HCT116 (cell line): Measurements from ENCODE around the gene HOXB9. TPM values are rescaled to one million over a fixed set of nuclear protein-coding genes. Genes with fewer than 3 reads are reported as not detected.

Experiments
- ATAC-seq: fragments of 200-7000 bp; cut with Tn5 transposase; 2 replicates; pipeline ENCODE4 v1.9.1; 2020; ENCODE audit warnings: mild to moderate bottlenecking, moderate library complexity
- BruUV-seq: library from RNA; stranded (reverse); fragments of 400-500 nt; replicated peaks from 2 replicates; lab custom pipeline; 2021; lab: Mats Ljungman, UMichigan
- CTCF ChIA-PET: fragments of 300-600 bp; sonication (Branson Sonifier 250); formaldehyde crosslinking; loops from one replicate; lab custom pipeline; 2021; ENCODE audit warnings: antibody characterized with exemption; lab: Charles Lee
- POLR2A ChIA-PET: fragments of 300-600, 350-600 bp; sonication (Branson Sonifier 250); formaldehyde crosslinking; loops from one replicate; lab custom pipeline; 2021; ENCODE audit warnings: antibody characterized with exemption; lab: Charles Lee
- RAD21 ChIA-PET, 2 experiments: fragments of 300-600 bp; sonication (Branson Sonifier 250); formaldehyde crosslinking; loops; one replicate each; lab custom pipeline; 2023; ENCODE audit warnings: low total read pairs in 2 of 2; ENCODE audit not compliant: uncharacterized antibody in 2 of 2, unreplicated experiment in 2 of 2, low non-redundant PET in 1 of 2; lab: Charles Lee
- DNase-seq: peaks from one replicate; pipeline ENCODE4 v3.0.0-alpha.2; 2010; ENCODE audit warnings: low read depth, low spot score
- H2AFZ ChIP-seq: fragments of 200-600 bp; shearing (Covaris generic), sonication (generic); 2 replicates; pipeline ENCODE4 v1.6.1; 2017; ENCODE audit warnings: low read depth, mixed run types, mixed read lengths, antibody characterized with exemption, low read length; ENCODE audit not compliant: poor library complexity, severe bottlenecking
- H3K27ac ChIP-seq: 2 replicates; pipeline ENCODE4 v1.5.1; 2012; ENCODE audit warnings: low read depth, low read length
- H3K27me3 ChIP-seq: fragments of 200-600 bp; sonication (generic); 2 replicates; pipeline ENCODE4 v1.6.1; 2016; ENCODE audit warnings: mixed run types, low read length, mixed read lengths; ENCODE audit not compliant: insufficient read depth
- H3K36me3 ChIP-seq, 2 experiments: fragments of 200-500 bp in 1 of 2; fragments of 200-600 bp in 1 of 2; sonication (Bioruptor generic) in 1 of 2; sonication (generic) in 1 of 2; 2 replicates each; pipeline versions ENCODE4 v1.5.1 to v1.6.1; 2014 to 2016; ENCODE audit warnings: low read length in 2 of 2, inconsistent platforms in 1 of 2, mixed read lengths in 1 of 2, mixed run types in 1 of 2; ENCODE audit not compliant: insufficient read depth in 2 of 2, control insufficient read depth in 1 of 2
- H3K4me1 ChIP-seq, 2 experiments: fragments of 200-600 bp in 1 of 2; sonication (generic) in 1 of 2; 2 replicates each; pipeline versions ENCODE4 v1.5.1 to v1.6.1; 2012 to 2017; ENCODE audit warnings: low read length in 2 of 2, inconsistent platforms in 1 of 2, mild to moderate bottlenecking in 1 of 2, mixed read lengths in 1 of 2, mixed run types in 1 of 2, moderate library complexity in 1 of 2; ENCODE audit not compliant: insufficient read depth in 2 of 2, control insufficient read depth in 1 of 2
- H3K4me2 ChIP-seq: fragments of 200-600 bp; sonication (generic); 2 replicates; pipeline ENCODE4 v1.6.1; 2017; ENCODE audit warnings: mixed run types, low read length, mixed read lengths
- H3K4me3 ChIP-seq, 2 experiments: fragments of 200-600 bp in 1 of 2; sonication (generic) in 1 of 2; replicated peaks in 1 of 2; 2 replicates each; pipeline ENCODE4 v1.5.1; 2011 to 2016; ENCODE audit warnings: low read length in 2 of 2, control low read depth in 1 of 2, low read depth in 1 of 2, mild to moderate bottlenecking in 1 of 2, mixed read lengths in 1 of 2, mixed run types in 1 of 2
- H3K79me2 ChIP-seq: fragments of 200-600 bp; sonication (generic); 2 replicates; pipeline ENCODE4 v1.6.1; 2017; ENCODE audit warnings: mild to moderate bottlenecking, mixed run types, low read length, moderate library complexity, mixed read lengths; ENCODE audit not compliant: insufficient read depth
- H3K9ac ChIP-seq: fragments of 200-600 bp; sonication (generic); 2 replicates; pipeline ENCODE4 v1.6.1; 2016; ENCODE audit warnings: low read length, mixed read lengths
- H3K9me2 ChIP-seq: fragments of 200-600 bp; sonication (generic), shearing (Covaris generic); 2 replicates; pipeline ENCODE4 v1.6.1; 2017; ENCODE audit warnings: mixed run types, mild to moderate bottlenecking, moderate library complexity; ENCODE audit not compliant: insufficient read depth
- H3K9me3 ChIP-seq, 2 experiments: fragments of 200-500 bp in 1 of 2; fragments of 200-600 bp in 1 of 2; sonication (Bioruptor generic) in 1 of 2; sonication (generic) in 1 of 2; 2 replicates each; pipeline ENCODE4 v1.6.1; 2014 to 2017; ENCODE audit warnings: low read length in 2 of 2, mixed read lengths in 2 of 2, inconsistent platforms in 1 of 2, low read depth in 1 of 2, mild to moderate bottlenecking in 1 of 2, mixed run types in 1 of 2, moderate library complexity in 1 of 2; ENCODE audit not compliant: control insufficient read depth in 1 of 2, insufficient read depth in 1 of 2
- H4K20me1 ChIP-seq: fragments of 200-600 bp; sonication (generic), shearing (Covaris generic); 2 replicates; pipeline ENCODE4 v1.6.1; 2017; ENCODE audit warnings: mixed run types, mild to moderate bottlenecking, moderate library complexity; ENCODE audit not compliant: insufficient read depth
- ATF3 ChIP-seq: IDR thresholded peaks from 2 replicates; pipeline ENCODE4 v1.6.1; 2012
- CBX3 ChIP-seq: IDR thresholded peaks from 2 replicates; pipeline ENCODE4 v1.6.1; 2012; ENCODE audit warnings: low read depth
- CEBPB ChIP-seq: IDR thresholded peaks from 2 replicates; pipeline ENCODE4 v1.6.1; 2012; ENCODE audit warnings: low read depth
- CTCF ChIP-seq, 3 experiments: fragments of 200-600 bp in 1 of 3; sonication (generic) in 1 of 3; IDR thresholded peaks in 2 of 3; conservative IDR thresholded peaks in 1 of 3; 2 replicates each; pipeline ENCODE4 v1.5.1; 2012 to 2017; ENCODE audit warnings: low read depth in 2 of 3, low read length in 2 of 3, antibody characterized with exemption in 1 of 3, borderline replicate concordance in 1 of 3, control low read depth in 1 of 3, mild to moderate bottlenecking in 1 of 3, mixed read lengths in 1 of 3, mixed run types in 1 of 3, moderate library complexity in 1 of 3; ENCODE audit not compliant: insufficient read depth in 1 of 3
- EGR1 ChIP-seq: IDR thresholded peaks from 2 replicates; pipeline ENCODE4 v1.6.1; 2012; ENCODE audit warnings: low read depth
- ELF1 ChIP-seq: IDR thresholded peaks from 2 replicates; pipeline ENCODE4 v1.6.1; 2012; ENCODE audit warnings: low read depth, borderline replicate concordance
- EZH2phosphoT487 ChIP-seq: fragments of 200-600 bp; IDR thresholded peaks from 2 replicates; pipeline ENCODE4 v1.6.1; 2018; ENCODE audit warnings: antibody characterized with exemption, borderline replicate concordance
- MAX ChIP-seq: IDR thresholded peaks from 2 replicates; pipeline ENCODE4 v1.6.1; 2012
- POLR2A ChIP-seq: IDR thresholded peaks from 2 replicates; pipeline ENCODE4 v1.7.0; 2011; ENCODE audit warnings: borderline replicate concordance; ENCODE audit not compliant: insufficient read depth, insufficient read length; ENCODE audit errors: extremely low read depth
- POLR2AphosphoS5 ChIP-seq: IDR thresholded peaks from 2 replicates; pipeline ENCODE4 v1.6.1; 2011; ENCODE audit warnings: mild to moderate bottlenecking, low read depth, low read length, moderate library complexity
- RAD21 ChIP-seq: IDR thresholded peaks from 2 replicates; pipeline ENCODE4 v1.6.1; 2012; ENCODE audit warnings: low read depth, mild to moderate bottlenecking
- REST ChIP-seq: IDR thresholded peaks from 2 replicates; pipeline ENCODE4 v1.6.1; 2012; ENCODE audit warnings: low read depth
- SIN3A ChIP-seq: IDR thresholded peaks from 2 replicates; pipeline ENCODE4 v1.6.1; 2012; ENCODE audit warnings: low read depth
- SP1 ChIP-seq: IDR thresholded peaks from 2 replicates; pipeline ENCODE4 v1.6.1; 2012; ENCODE audit warnings: low read depth
- SRF ChIP-seq: IDR thresholded peaks from 2 replicates; pipeline ENCODE4 v1.6.1; 2012; ENCODE audit warnings: low read depth
- TCF7L2 ChIP-seq: IDR thresholded peaks from 2 replicates; pipeline ENCODE4 v1.7.0; 2011; ENCODE audit warnings: borderline replicate concordance, inconsistent platforms; ENCODE audit not compliant: insufficient read depth, insufficient read length; ENCODE audit errors: extremely low read depth
- YY1 ChIP-seq: IDR thresholded peaks from 2 replicates; pipeline ENCODE4 v1.6.1; 2011; ENCODE audit warnings: low read length, low read depth, moderate library complexity, mild to moderate bottlenecking; ENCODE audit not compliant: insufficient replicate concordance; ENCODE audit errors: extremely low read depth
- ZBTB33 ChIP-seq: IDR thresholded peaks from 2 replicates; pipeline ENCODE4 v1.6.1; 2011; ENCODE audit warnings: mild to moderate bottlenecking, low read length, moderate library complexity; ENCODE audit not compliant: insufficient replicate concordance; ENCODE audit errors: extremely low read depth
- ZFX ChIP-seq: fragments of 450-650 bp; IDR thresholded peaks from 2 replicates; pipeline ENCODE4 v1.6.1; 2017
- ZNF274 ChIP-seq: fragments of 200-500 bp; sonication (Bioruptor generic); IDR thresholded peaks from 2 replicates; pipeline ENCODE4 v1.6.1; 2014; ENCODE audit warnings: mild to moderate bottlenecking, low read depth, low read length, inconsistent platforms
- intact Hi-C: fragments of 100-400 bp; cut with micrococcal nuclease; formaldehyde crosslinking; loops from 2 replicates; pipeline ENCODE4 v1.10.0; 2022
- total RNA-seq: library from RNA; stranded (reverse); gene quantifications from one replicate; pipeline ENCODE4 v1.2.1, GENCODE V29; 2021; ENCODE audit not compliant: unreplicated experiment

Gene HOXB9
- total RNA-seq, 1 experiment from 2014 or later = 40.1 TPM

GRCh38 chr17:48575066-48575582 lies 51.0 kb downstream of the HOXB9 start:
- Histone ChIP-seq H4K20me1 (no peaks in the 10 kb centered on the region), H3K9me2 (no peaks in the 10 kb centered on the region), H3K27ac (no peak overlapping the region), H3K27me3 (no peaks in the 10 kb centered on the region), H3K9ac (no peak overlapping the region)
- CTCF ChIA-PET = no interaction called here
- ATAC-seq = no peak
- TF ChIP-seq CTCF (IDR thresholded peaks at IDR 0.05 in 2 of 3, conservative IDR thresholded peaks at IDR 0.05 in 1 of 3; ENCODE audit: borderline replicate concordance in 1 of 3, insufficient read depth in 1 of 3, low read depth in 2 of 3, low read length in 2 of 3) = no peak
- no peak for TF ChIP-seq SRF
- no peak for TF ChIP-seq EGR1
- no peak for TF ChIP-seq SIN3A
- no peak for TF ChIP-seq CBX3
- TF ChIP-seq CEBPB = no peak
- TF ChIP-seq POLR2A = no peak
- no peak for TF ChIP-seq POLR2AphosphoS5
- TF ChIP-seq YY1 = no peak
- TF ChIP-seq ZFX = no peak
- TF ChIP-seq ATF3 = no peak
- TF ChIP-seq EZH2phosphoT487 = no peak
- TF ChIP-seq RAD21 = no peak
- no peak for TF ChIP-seq ZBTB33
- no peak for TF ChIP-seq MAX
- no peak for TF ChIP-seq TCF7L2
- TF ChIP-seq ZNF274 = no peak
- no peak for TF ChIP-seq ELF1
- no peak for TF ChIP-seq SP1
- no peak for TF ChIP-seq REST
- TF ChIP-seq, all 23 proteins: peak for 0
- no TSS peak for BruUV-seq
- no peaks in the 10 kb centered on the region for H3K9me3 ChIP-seq
- no peak overlapping the region for H3K4me2 ChIP-seq
- intact Hi-C loops = no loop called here
- ChIA-PET POLR2A (no interaction called here), RAD21 (no interaction called here)
- peaks cover 0 to 10% of the 10 kb centered on the region in 2 experiments; a peak in 1 of 4 replicates for H3K4me1 ChIP-seq
- no peak overlapping the region for H2AFZ ChIP-seq
- no peak overlapping the region for H3K4me3 ChIP-seq
- no peak for DNase-seq
- H3K36me3 ChIP-seq = no peaks in the 10 kb centered on the region; a peak in 1 of 4 replicates
- H3K79me2 ChIP-seq = peaks cover 83% of the 10 kb centered on the region
